NCI-H2107 (cell line): ENCODE data around the gene SKP2.
"Not testable (repeated sequence)": the region's sequence is repeated elsewhere in the genome, so short reads cannot be mapped to it uniquely, and the experiment has no call there.

ENCODE experiments used
- DNase-seq: peaks from one replicate; lab custom pipeline; 2025; lab: John Stamatoyannopoulos, UW

The SKP2 gene

GRCh38 chr5:36156619-36157018 is 4.7 kb downstream of the SKP2 start:
- no peak for DNase-seq

GRCh38 chr5:36158144-36158543 is 6.2 kb downstream of the SKP2 start:
- DNase-seq: no peak

GRCh38 chr5:36160617-36161016 is 8.7 kb downstream of the SKP2 start:
- no peak for DNase-seq

- no peak for DNase-seq
Observed at GRCh38 chr5:36161361-36161760, 9.4 kb downstream of the SKP2 start.

- no peak for DNase-seq
Observed at GRCh38 chr5:36162810-36163486, 11.0 kb downstream of the SKP2 start.

GRCh38 chr5:36164461-36164860 is 12.6 kb downstream of the SKP2 start:
- DNase-seq: no peak

- DNase-seq: no peak
Observed at GRCh38 chr5:36168737-36169136, 16.8 kb downstream of the SKP2 start.

- no peak for DNase-seq
Observed at GRCh38 chr5:36170832-36171424, 19.0 kb downstream of the SKP2 start.

GRCh38 chr5:36172599-36172998 is 20.7 kb downstream of the SKP2 start:
- DNase-seq: no peak

GRCh38 chr5:36173426-36173825 is 21.5 kb downstream of the SKP2 start:
- no peak for DNase-seq

- no peak for DNase-seq
Observed at GRCh38 chr5:36174119-36174518, 22.2 kb downstream of the SKP2 start.

GRCh38 chr5:36175043-36175442 is 23.1 kb downstream of the SKP2 start:
- no peak for DNase-seq

GRCh38 chr5:36177154-36177553 is 25.2 kb downstream of the SKP2 start:
- no peak for DNase-seq

- DNase-seq: no peak
Observed at GRCh38 chr5:36177715-36178523, 26.0 kb downstream of the SKP2 start.

- no peak for DNase-seq
Observed at GRCh38 chr5:36178524-36178890, 26.6 kb downstream of the SKP2 start.

GRCh38 chr5:36179950-36180349 is 28.0 kb downstream of the SKP2 start:
- DNase-seq: no peak

GRCh38 chr5:36180556-36181350 is 28.8 kb downstream of the SKP2 start:
- no peak for DNase-seq

GRCh38 chr5:36181774-36182173 is 29.9 kb downstream of the SKP2 start:
- no peak for DNase-seq

GRCh38 chr5:36184408-36184807 is 32.5 kb downstream of the SKP2 start:
- DNase-seq: not testable (repeated sequence)

GRCh38 chr5:36193746-36194145 is 41.8 kb downstream of the SKP2 start:
- no peak for DNase-seq

- DNase-seq: no peak
Observed at GRCh38 chr5:36198281-36198680, 46.4 kb downstream of the SKP2 start.

- not testable (repeated sequence) for DNase-seq
Observed at GRCh38 chr5:36198783-36199182, 46.9 kb downstream of the SKP2 start.
